Mesodermal cell (in vitro differentiated cells): ENCODE measurements around the gene MAMSTR.
"Not testable (repeated sequence)": the region's sequence is repeated elsewhere in the genome, so short reads cannot be mapped to it uniquely, and the experiment has no call there.

ENCODE experiments used
- H3K27ac ChIP-seq: 2 replicates; pipeline ENCODE4 v1.7.0; 2013; ENCODE audit warnings: mild to moderate bottlenecking, low read depth, low read length, moderate library complexity; ENCODE audit not compliant: severe bottlenecking
- H3K36me3 ChIP-seq: 2 replicates; pipeline ENCODE4 v1.7.1; 2013; ENCODE audit warnings: mild to moderate bottlenecking, low read length, moderate library complexity; ENCODE audit not compliant: control insufficient read depth, insufficient read depth
- H3K4me1 ChIP-seq: one replicate; pipeline ENCODE4 v1.7.1; 2013; ENCODE audit warnings: mild to moderate bottlenecking, low read length; ENCODE audit not compliant: insufficient read depth, control insufficient read depth, poor library complexity, severe bottlenecking
- H3K4me3 ChIP-seq: 2 replicates; pipeline ENCODE4 v1.7.0; 2013; ENCODE audit warnings: low read length, control low read depth, mild to moderate bottlenecking; ENCODE audit not compliant: insufficient read depth, poor library complexity, severe bottlenecking; ENCODE audit errors: extremely low read depth
- H3K9me3 ChIP-seq: 2 replicates; pipeline ENCODE4 v1.7.1; 2013; ENCODE audit warnings: mild to moderate bottlenecking, low read length, moderate library complexity; ENCODE audit not compliant: control insufficient read depth
- WGBS, 2 experiments: methylation state at CpG; one replicate each; pipeline ENCODE4 v1.1.5; 2013; ENCODE audit warnings: missing lambda C conversion rate in 2 of 2; ENCODE audit not compliant: insufficient coverage in 2 of 2; 5-methylcytosine and 5-hydroxymethylcytosine counted together

Gene MAMSTR

GRCh38 chr19:48728911-48729664, 9.6 kb upstream of the MAMSTR start:
- Histone ChIP-seq H3K9me3 (no peaks in the 10 kb centered on the region), H3K36me3 (peaks cover 13% of the 10 kb centered on the region), H3K4me1 (no peaks in the 10 kb centered on the region), H3K27ac (no peak overlapping the region), H3K4me3 (no peak overlapping the region)
- 96% methylated on average over 69 to 77 of the region's 77 CpGs for WGBS, 2 experiments

DNA sequence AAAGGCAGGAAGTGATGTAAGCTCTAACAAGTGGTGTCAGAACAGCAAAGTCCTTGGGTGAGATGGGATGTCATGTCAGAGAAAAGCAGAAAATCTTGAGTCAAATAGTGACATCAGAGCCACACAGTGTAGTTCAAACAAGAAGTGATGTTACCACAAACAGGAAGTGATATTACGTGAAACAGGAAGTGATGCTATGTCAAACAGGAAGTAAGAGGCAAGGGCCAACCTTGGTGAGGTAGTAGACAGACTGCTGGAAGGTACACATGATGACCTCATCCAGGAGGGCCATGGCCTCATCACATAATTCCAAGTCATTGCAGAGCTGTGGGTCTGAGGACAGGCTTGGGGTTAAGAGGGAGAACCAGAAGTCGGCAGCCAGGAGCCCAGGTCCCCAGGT, 7.0 kb upstream of the MAMSTR start:
- Histone ChIP-seq H3K4me1 (no peaks in the 10 kb centered on the region), H3K27ac (no peak overlapping the region), H3K9me3 (no peaks in the 10 kb centered on the region), H3K4me3 (no peak overlapping the region), H3K36me3 (peaks cover 11% of the 10 kb centered on the region)
- 78 to 100% methylated on average over 1 to 2 of the region's 2 CpGs for WGBS, 2 experiments

DNA sequence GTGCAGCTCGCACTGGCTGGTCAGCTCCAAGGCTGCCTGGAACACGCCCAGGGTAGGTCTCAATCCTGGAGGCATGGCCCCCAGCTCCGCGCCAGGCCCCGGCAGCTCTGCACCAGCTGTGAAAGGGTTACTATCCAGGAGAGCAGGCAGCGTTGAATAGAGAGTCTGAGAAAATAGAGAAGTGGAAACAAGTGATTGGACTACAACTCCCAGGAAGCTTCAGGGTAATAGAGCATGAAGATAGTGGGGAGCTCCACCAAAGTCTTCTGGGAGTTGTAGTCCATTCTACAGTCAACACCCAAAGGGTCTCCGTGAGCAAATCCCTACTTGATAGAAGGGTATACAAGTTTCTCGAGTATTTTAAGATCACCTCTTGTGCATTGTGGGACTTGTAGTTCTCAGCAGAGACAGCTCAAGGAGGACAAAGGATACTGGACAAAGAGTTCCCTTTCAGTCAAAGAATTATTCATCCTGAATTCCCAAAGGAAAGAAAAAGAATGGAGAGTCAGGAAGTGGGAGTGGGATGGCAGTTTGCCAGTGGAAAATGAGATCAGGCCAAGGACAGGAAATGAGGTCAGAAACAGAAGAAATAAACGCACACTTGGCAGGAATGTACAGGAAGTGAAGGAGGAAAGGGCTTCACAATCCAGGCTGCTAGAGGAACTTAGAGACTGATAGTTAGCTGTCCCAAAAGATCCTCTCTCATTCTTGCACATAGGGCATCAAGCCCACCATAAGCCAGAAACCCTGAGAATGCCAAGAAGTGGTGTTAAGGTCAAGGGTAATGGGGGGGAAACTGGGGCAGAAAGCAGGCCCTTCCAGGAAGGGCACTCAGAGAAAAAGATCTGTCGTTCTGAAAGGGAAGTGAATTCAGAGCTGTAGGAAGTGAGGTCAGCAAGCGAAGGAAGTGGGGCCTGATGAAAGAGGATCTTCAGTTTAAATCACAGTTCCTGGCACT, 5.5 kb upstream of the MAMSTR start:
- 62 to 71% methylated on average over 8 of the region's 11 CpGs for WGBS, 2 experiments

DNA sequence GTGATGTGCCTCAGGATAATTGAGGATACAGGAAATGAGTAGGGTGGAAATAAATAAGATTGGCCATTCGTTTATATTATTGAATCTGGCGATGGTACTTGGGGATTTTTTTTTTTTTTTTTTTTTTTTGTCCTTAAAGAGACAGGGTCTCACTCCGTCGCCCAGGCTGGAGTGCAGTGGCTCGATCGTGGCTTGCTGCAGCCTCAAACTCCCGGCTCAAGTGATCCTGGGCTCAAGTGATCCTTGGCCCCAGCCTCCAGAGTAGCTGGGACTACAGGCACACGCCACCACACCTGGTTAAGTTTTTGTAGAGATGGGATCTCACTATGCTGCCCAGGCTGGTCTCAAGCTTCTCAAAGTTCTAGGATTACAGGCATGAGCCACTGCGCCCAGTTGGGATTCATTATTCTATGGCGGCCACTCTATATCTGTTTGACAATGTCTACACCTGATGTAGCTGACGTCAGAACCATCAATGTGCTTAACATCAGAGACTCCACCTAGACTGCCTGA, 2.7 kb upstream of the MAMSTR start:
- Histone ChIP-seq H3K36me3 (peaks cover 6% of the 10 kb centered on the region), H3K4me3 (no peak overlapping the region), H3K9me3 (no peaks in the 10 kb centered on the region), H3K27ac (no peak overlapping the region), H3K4me1 (peaks cover 11% of the 10 kb centered on the region)
- 94 to 96% methylated on average over 11 of the region's 11 CpGs for WGBS, 2 experiments

More for the DNA sequence above, 5.5 kb upstream of the MAMSTR start:
- no peaks in the 10 kb centered on the region for H3K9me3 ChIP-seq
- peak overlapping the region; percentile 58 for H3K27ac ChIP-seq
- H3K4me3 ChIP-seq = no peak overlapping the region
- peaks cover 6% of the 10 kb centered on the region for H3K36me3 ChIP-seq
- peaks cover 3% of the 10 kb centered on the region for H3K4me1 ChIP-seq

GRCh38 chr19:48720613-48721296, 1.2 kb upstream of the MAMSTR start:
- Histone ChIP-seq H3K9me3 (no peaks in the 10 kb centered on the region), H3K27ac (peak overlapping the region; percentile 83), H3K4me1 (peaks cover 18% of the 10 kb centered on the region), H3K36me3 (no peaks in the 10 kb centered on the region), H3K4me3 (peak overlapping the region; percentile 51)
- 1 to 4% methylated on average over 36 to 40 of the region's 42 CpGs for WGBS, 2 experiments

DNA sequence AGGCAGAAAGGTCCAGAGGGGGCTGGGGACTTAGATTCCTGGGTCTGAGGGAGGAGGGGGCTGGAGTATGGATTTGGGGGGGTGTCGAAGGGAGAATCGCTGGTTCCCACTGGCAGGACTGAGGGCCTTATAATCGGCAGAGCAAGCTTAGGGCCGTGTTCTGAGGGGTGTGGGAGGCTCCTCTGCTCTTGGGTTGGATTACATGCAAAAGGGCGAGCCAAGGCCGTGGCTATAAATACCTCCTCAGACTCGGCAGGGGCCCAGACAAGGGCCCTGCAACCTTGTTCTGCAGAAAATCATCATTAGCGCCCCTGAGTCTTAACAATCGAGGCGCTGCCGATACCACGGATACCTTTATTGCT, 707 bp upstream of the MAMSTR start:
- Histone ChIP-seq H3K9me3 (no peaks in the 10 kb centered on the region), H3K36me3 (no peaks in the 10 kb centered on the region), H3K27ac (no peak overlapping the region), H3K4me1 (peaks cover 18% of the 10 kb centered on the region), H3K4me3 (peak overlapping the region; percentile 51)
- 27 to 34% methylated on average over 10 of the region's 12 CpGs for WGBS, 2 experiments

DNA sequence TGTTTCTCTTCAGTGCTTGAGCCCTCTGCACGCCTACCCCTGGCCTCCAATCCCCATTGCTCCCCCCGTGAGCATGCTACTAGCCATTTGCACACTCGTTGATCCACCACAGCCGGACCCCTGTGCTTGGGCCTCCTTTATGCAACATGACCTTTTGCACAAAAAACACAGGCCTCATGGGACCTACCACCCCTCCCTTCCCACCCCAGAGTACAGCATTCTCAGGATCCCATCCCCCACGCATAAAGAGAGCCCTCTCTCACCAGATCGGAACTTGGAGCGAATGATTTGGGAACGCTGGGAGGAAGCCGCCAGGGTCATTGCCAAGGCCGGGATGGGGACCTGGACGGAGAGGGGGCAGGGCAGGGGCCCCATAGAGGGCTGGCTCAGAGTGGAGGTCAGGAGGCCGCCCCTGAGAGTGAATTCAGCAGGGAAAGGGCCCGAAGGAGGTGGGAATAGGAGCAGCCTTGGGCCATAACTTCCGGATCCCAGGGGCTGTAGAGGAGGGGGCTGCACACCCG, 754 bp downstream of the MAMSTR start:
- Histone ChIP-seq H3K4me3 (no peak overlapping the region), H3K36me3 (no peaks in the 10 kb centered on the region), H3K9me3 (no peaks in the 10 kb centered on the region), H3K27ac (no peak overlapping the region), H3K4me1 (peaks cover 22% of the 10 kb centered on the region)
- WGBS, 2 experiments = 57 to 71% methylated on average over 13 to 14 of the region's 15 CpGs

DNA sequence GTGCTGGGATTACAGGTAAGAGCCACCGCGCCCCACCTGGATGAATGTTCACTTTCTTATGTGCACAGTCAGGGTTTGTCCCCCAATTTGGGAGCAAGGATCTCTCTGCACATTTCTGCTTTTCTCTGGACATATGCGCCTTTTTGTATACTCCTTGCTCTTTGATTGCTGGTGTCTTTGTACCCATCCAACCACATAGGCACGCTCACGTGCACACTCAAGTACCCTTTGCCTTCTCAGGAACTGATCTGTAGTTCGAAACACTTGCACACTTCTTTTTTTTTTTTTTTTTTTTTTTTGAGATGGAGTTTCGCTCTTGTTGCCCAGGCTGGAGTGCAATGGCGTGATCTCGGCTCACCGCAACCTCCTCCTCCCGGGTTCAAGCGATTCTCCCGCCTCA, 1.4 kb downstream of the MAMSTR start:
- 88 to 97% methylated on average over 8 to 9 of the region's 13 CpGs for WGBS, 2 experiments
- not testable (repeated sequence) for H3K27ac ChIP-seq

GRCh38 chr19:48716562-48717291, 2.8 kb downstream of the MAMSTR start:
- Histone ChIP-seq H3K27ac (peak overlapping the region; percentile 29), H3K4me3 (peak overlapping the region; percentile 5), H3K36me3 (no peaks in the 10 kb centered on the region), H3K4me1 (peaks cover 30% of the 10 kb centered on the region), H3K9me3 (no peaks in the 10 kb centered on the region)
- WGBS, 2 experiments = 27 to 33% methylated on average over 14 to 16 of the region's 24 CpGs

More for the DNA sequence above, 1.4 kb downstream of the MAMSTR start:
- not testable (repeated sequence) for H3K4me3 ChIP-seq, H3K36me3 ChIP-seq, H3K9me3 ChIP-seq
- peaks cover 25% of the 10 kb centered on the region for H3K4me1 ChIP-seq
